ENCODE results near the gene MTCL3.

The MTCL3 gene

GRCh38 chr6:127517693-127518092, 1.4 kb downstream of the MTCL3 start:
- no peak for DNase-seq
- Histone ChIP-seq H3K4me2 (ENCODE audit: low read depth, low read length) (no peak overlapping the region), H2AFZ (ENCODE audit: low read length) (no peak overlapping the region), H3F3A (ENCODE audit: insufficient read depth, low read length) (no peaks in the 10 kb centered on the region), H3K36me3 (replicated peaks; ENCODE audit: insufficient read depth, low read length) (no peaks in the 10 kb centered on the region), H3K9me3 (replicated peaks; ENCODE audit: insufficient read depth, low read length) (no peaks in the 10 kb centered on the region), H4K20me1 (ENCODE audit: insufficient read depth, low read length) (no peaks in the 10 kb centered on the region), H3K4me1 (ENCODE audit: low read length) (no peaks in the 10 kb centered on the region), H3K79me2 (ENCODE audit: low read length) (no peaks in the 10 kb centered on the region), H3K4me3 (ENCODE audit: low read length) (no peak overlapping the region), H3K9ac (ENCODE audit: low read length) (no peak overlapping the region), H3K27me3 (replicated peaks; ENCODE audit: insufficient read depth, low read length) (no peaks in the 10 kb centered on the region), H3K9me2 (replicated peaks; ENCODE audit: insufficient read depth, low read length) (no peaks in the 10 kb centered on the region), H3K27ac (ENCODE audit: low read length) (no peak overlapping the region)
- TF ChIP-seq, protein P1, sequence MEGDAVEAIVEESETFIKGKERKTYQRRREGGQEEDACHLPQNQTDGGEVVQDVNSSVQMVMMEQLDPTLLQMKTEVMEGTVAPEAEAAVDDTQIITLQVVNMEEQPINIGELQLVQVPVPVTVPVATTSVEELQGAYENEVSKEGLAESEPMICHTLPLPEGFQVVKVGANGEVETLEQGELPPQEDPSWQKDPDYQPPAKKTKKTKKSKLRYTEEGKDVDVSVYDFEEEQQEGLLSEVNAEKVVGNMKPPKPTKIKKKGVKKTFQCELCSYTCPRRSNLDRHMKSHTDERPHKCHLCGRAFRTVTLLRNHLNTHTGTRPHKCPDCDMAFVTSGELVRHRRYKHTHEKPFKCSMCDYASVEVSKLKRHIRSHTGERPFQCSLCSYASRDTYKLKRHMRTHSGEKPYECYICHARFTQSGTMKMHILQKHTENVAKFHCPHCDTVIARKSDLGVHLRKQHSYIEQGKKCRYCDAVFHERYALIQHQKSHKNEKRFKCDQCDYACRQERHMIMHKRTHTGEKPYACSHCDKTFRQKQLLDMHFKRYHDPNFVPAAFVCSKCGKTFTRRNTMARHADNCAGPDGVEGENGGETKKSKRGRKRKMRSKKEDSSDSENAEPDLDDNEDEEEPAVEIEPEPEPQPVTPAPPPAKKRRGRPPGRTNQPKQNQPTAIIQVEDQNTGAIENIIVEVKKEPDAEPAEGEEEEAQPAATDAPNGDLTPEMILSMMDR (IDR thresholded peaks at IDR 0.05; ENCODE audit: low read length) = no peak
- no peak for TF ChIP-seq EZH2phosphoT487 (IDR thresholded peaks at IDR 0.05; ENCODE audit: low read length)
- no peak for TF ChIP-seq EZH2 (optimal IDR thresholded peaks at IDR 0.05; ENCODE audit: low read depth, low read length)

GRCh38 chr6:127516662-127517273, 2.4 kb downstream of the MTCL3 start:
- Histone ChIP-seq H3K9ac (ENCODE audit: low read length) (no peak overlapping the region), H3F3A (ENCODE audit: insufficient read depth, low read length) (no peaks in the 10 kb centered on the region), H3K79me2 (ENCODE audit: low read length) (no peaks in the 10 kb centered on the region), H3K27ac (ENCODE audit: low read length) (no peak overlapping the region), H3K9me3 (replicated peaks; ENCODE audit: insufficient read depth, low read length) (no peaks in the 10 kb centered on the region), H3K4me3 (ENCODE audit: low read length) (peak overlapping the region; percentile 77), H3K9me2 (replicated peaks; ENCODE audit: insufficient read depth, low read length) (no peaks in the 10 kb centered on the region), H4K20me1 (ENCODE audit: insufficient read depth, low read length) (no peaks in the 10 kb centered on the region), H3K27me3 (replicated peaks; ENCODE audit: insufficient read depth, low read length) (no peaks in the 10 kb centered on the region), H2AFZ (ENCODE audit: low read length) (peak overlapping the region; percentile 86), H3K4me1 (ENCODE audit: low read length) (no peaks in the 10 kb centered on the region), H3K4me2 (ENCODE audit: low read depth, low read length) (peak overlapping the region; percentile 92), H3K36me3 (replicated peaks; ENCODE audit: insufficient read depth, low read length) (no peaks in the 10 kb centered on the region)
- peak; percentile 39 for DNase-seq
- TF ChIP-seq, protein P1 (IDR thresholded peaks at IDR 0.05; ENCODE audit: low read length) = peak; percentile 84
- TF ChIP-seq EZH2phosphoT487 (IDR thresholded peaks at IDR 0.05; ENCODE audit: low read length) = no peak

DNA sequence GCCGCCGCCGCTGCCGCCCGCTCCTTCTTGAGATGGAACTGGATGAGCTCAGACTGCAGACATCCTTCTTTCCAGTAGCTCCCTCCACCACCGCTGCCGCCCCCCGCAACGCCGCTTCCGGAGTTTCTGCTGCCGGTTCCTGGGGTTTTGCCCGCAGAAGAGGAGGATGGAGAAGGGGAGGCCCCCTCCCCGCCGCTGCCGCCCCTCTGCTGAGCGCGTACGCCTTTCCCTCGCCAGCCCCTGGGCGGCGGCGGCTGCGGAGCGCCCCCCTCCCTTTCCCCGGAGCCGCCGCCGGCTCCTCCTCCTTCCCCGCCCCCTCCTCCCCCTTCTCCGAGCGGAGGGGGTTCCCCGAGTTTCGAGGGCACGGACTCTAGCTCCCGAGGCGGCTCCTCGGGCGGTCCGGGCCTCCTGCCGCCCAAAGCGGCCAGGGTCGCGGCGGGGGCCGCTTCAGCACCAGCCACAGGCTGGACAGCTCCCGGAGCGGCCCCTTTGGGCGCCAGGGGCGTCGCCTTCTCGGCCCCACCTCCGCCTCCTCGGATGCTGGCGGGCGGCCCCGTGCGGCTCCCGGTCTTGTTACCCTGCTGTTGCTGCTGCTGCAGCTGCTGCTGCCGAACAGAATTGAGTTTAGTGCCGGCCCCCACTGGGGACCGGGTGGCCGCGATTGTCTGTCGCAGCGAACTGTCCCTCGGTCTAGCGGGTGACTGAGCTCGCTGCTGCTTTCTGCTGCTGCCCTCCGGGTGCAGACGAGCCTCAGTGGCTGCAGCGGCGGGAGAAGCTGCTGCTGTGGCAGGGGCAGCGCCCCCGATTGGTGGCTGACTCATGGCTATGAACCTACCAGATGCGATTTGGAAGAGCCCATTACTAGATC, 3.1 kb downstream of the MTCL3 start:
- no peak overlapping the region for H3K27ac ChIP-seq (ENCODE audit: low read length)
- TF ChIP-seq, protein P1 (IDR thresholded peaks at IDR 0.05; ENCODE audit: low read length) = no peak
- TF ChIP-seq EZH2 (optimal IDR thresholded peaks at IDR 0.05; ENCODE audit: low read depth, low read length) = no peak
- no peak for TF ChIP-seq EZH2phosphoT487 (IDR thresholded peaks at IDR 0.05; ENCODE audit: low read length)

More for the DNA sequence above, 3.1 kb downstream of the MTCL3 start:
- DNase-seq = peak; percentile 79
- H3K4me1 ChIP-seq (ENCODE audit: low read length) = no peaks in the 10 kb centered on the region
- H3K36me3 ChIP-seq (replicated peaks; ENCODE audit: insufficient read depth, low read length) = no peaks in the 10 kb centered on the region
- H3K79me2 ChIP-seq (ENCODE audit: low read length) = no peaks in the 10 kb centered on the region
- no peaks in the 10 kb centered on the region for H4K20me1 ChIP-seq (ENCODE audit: insufficient read depth, low read length)
- no peaks in the 10 kb centered on the region for H3K9me3 ChIP-seq (replicated peaks; ENCODE audit: insufficient read depth, low read length)
- H2AFZ ChIP-seq (ENCODE audit: low read length) = peak overlapping the region; percentile 86
- H3K4me2 ChIP-seq (ENCODE audit: low read depth, low read length) = peak overlapping the region; percentile 92
- no peaks in the 10 kb centered on the region for H3K9me2 ChIP-seq (replicated peaks; ENCODE audit: insufficient read depth, low read length)
- peak overlapping the region; percentile 77 for H3K4me3 ChIP-seq (ENCODE audit: low read length)
- H3F3A ChIP-seq (ENCODE audit: insufficient read depth, low read length) = no peaks in the 10 kb centered on the region
- peak overlapping the region; percentile 5; the same call in 1 of the 2 replicates for H3K9ac ChIP-seq (ENCODE audit: low read length)
- H3K27me3 ChIP-seq (replicated peaks; ENCODE audit: insufficient read depth, low read length) = no peaks in the 10 kb centered on the region
